HG02798 (cell line): Measurements from ENCODE around the gene RNF6.

ENCODE experiments used
- ATAC-seq: cut with Tn5 transposase; IDR thresholded peaks from one replicate; pipeline ENCODE4 v1.9.1; 2021; ENCODE audit warnings: mild to moderate bottlenecking; ENCODE audit not compliant: unreplicated experiment, poor library complexity

The RNF6 gene

GRCh38 chr13:26227166-26227971 is 5.3 kb upstream of the RNF6 start:
- ATAC-seq, result no peak

- no peak for ATAC-seq
Observed at GRCh38 chr13:26225896-26226617, 3.9 kb upstream of the RNF6 start.

GRCh38 chr13:26222520-26223046 is 469 bp upstream of the RNF6 start:
- peak; percentile 51 for ATAC-seq

- ATAC-seq, result peak; percentile 23
Observed at GRCh38 chr13:26221399-26221720, 754 bp downstream of the RNF6 start.

GRCh38 chr13:26220575-26220974 is 1.5 kb downstream of the RNF6 start:
- ATAC-seq, result no peak

- ATAC-seq, result no peak
Observed at GRCh38 chr13:26219726-26220125, 2.4 kb downstream of the RNF6 start.

GRCh38 chr13:26216042-26216441 is 6.1 kb downstream of the RNF6 start:
- no peak for ATAC-seq

GRCh38 chr13:26213982-26214381 is 8.1 kb downstream of the RNF6 start:
- ATAC-seq, result no peak

GRCh38 chr13:26213345-26213744 is 8.8 kb downstream of the RNF6 start:
- ATAC-seq, result no peak

GRCh38 chr13:26208287-26208686 is 13.8 kb downstream of the RNF6 start:
- no peak for ATAC-seq

GRCh38 chr13:26202365-26202972 is 19.6 kb downstream of the RNF6 start:
- no peak for ATAC-seq

- no peak for ATAC-seq
Observed at GRCh38 chr13:26200811-26201210, 21.3 kb downstream of the RNF6 start.

GRCh38 chr13:26198116-26198515 is 24.0 kb downstream of the RNF6 start:
- no peak for ATAC-seq

GRCh38 chr13:26197298-26197697 is 24.8 kb downstream of the RNF6 start:
- no peak for ATAC-seq

- ATAC-seq, result no peak
Observed at GRCh38 chr13:26186995-26187394, 35.1 kb downstream of the RNF6 start.

GRCh38 chr13:26186118-26186870 is 35.8 kb downstream of the RNF6 start:
- peak; percentile 93 for ATAC-seq

GRCh38 chr13:26185720-26186117 is 36.4 kb downstream of the RNF6 start:
- ATAC-seq, result peak; percentile 2

- peak; percentile 38 for ATAC-seq
Observed at GRCh38 chr13:26184791-26185250, 37.3 kb downstream of the RNF6 start.

- ATAC-seq, result no peak
Observed at GRCh38 chr13:26183416-26183815, 38.7 kb downstream of the RNF6 start.

- no peak for ATAC-seq
Observed at GRCh38 chr13:26179344-26179743, 42.8 kb downstream of the RNF6 start.
